ENCODE results near the gene ZNF107.

- TF ChIP-seq SUZ12 (IDR thresholded peaks at IDR 0.05) = no peak
- TF ChIP-seq ARNT (IDR thresholded peaks at IDR 0.05) = no peak
- no peak for TF ChIP-seq NFRKB (IDR thresholded peaks at IDR 0.05)
- no peak for TF ChIP-seq LEF1 (IDR thresholded peaks at IDR 0.05; ENCODE audit: borderline replicate concordance)
- TF ChIP-seq BHLHE40 (IDR thresholded peaks at IDR 0.05; ENCODE audit: borderline replicate concordance) = no peak
- no peak for TF ChIP-seq SP1 (IDR thresholded peaks at IDR 0.05)
- TF ChIP-seq FOXA1 (IDR thresholded peaks at IDR 0.05) = no peak
- no peak for TF ChIP-seq PKNOX1 (IDR thresholded peaks at IDR 0.05)
Measured at GRCh38 chr7:64753032-64753431, 87.1 kb downstream of the ZNF107 start.
